PC-3 (cell line): Measurements from ENCODE around the gene NEU1. TPM values are rescaled to one million over a fixed set of nuclear protein-coding genes. Genes with fewer than 3 reads are reported as not detected.
"Not testable (repeated sequence)": the region's sequence is repeated elsewhere in the genome, so short reads cannot be mapped to it uniquely, and the experiment has no call there.

Experiments used
- ATAC-seq: fragments of 200-7000 bp; cut with Tn5 transposase; 2 replicates; pipeline ENCODE4 v1.9.1; 2020; ENCODE audit warnings: mild to moderate bottlenecking, moderate library complexity
- BruUV-seq: library from RNA; stranded (reverse); fragments of 400-500 nt; replicated peaks from 2 replicates; lab custom pipeline; 2021; lab: Mats Ljungman, UMichigan
- CTCF ChIA-PET: fragments of 300-600 bp; sonication (Branson Sonifier 250); formaldehyde crosslinking; loops from one replicate; lab custom pipeline; 2022; ENCODE audit warnings: antibody characterized with exemption; lab: Charles Lee
- POLR2A ChIA-PET: fragments of 300-600 bp; sonication (Branson Sonifier 250); formaldehyde crosslinking; loops from one replicate; lab custom pipeline; 2022; ENCODE audit warnings: antibody characterized with exemption; ENCODE audit not compliant: unreplicated experiment; lab: Charles Lee
- DNase-seq: peaks from one replicate; pipeline ENCODE4 v3.0.0-alpha.2; 2015
- H2AFZ ChIP-seq: fragments of 300-600 bp; sonication (generic); 2 replicates; pipeline ENCODE4 v1.6.0; 2016; ENCODE audit warnings: antibody characterized with exemption, low read length
- H3F3A ChIP-seq: fragments of 300-600 bp; sonication (generic); one replicate; pipeline ENCODE4 v1.6.0; 2017; ENCODE audit warnings: antibody characterized with exemption, low read length, control low read depth, mild to moderate bottlenecking; ENCODE audit not compliant: unreplicated experiment
- H3K27ac ChIP-seq: fragments of 300-600 bp; sonication (generic); 2 replicates; pipeline ENCODE4 v1.5.1; 2016; ENCODE audit warnings: mild to moderate bottlenecking, low read length
- H3K27me3 ChIP-seq: fragments of 300-600 bp; sonication (generic); 2 replicates; pipeline ENCODE4 v1.6.1; 2016; ENCODE audit warnings: low read length, mixed read lengths
- H3K36me3 ChIP-seq: fragments of 300-600 bp; sonication (generic); 2 replicates; pipeline ENCODE4 v1.6.1; 2016; ENCODE audit warnings: low read depth, mixed run types, low read length, mixed read lengths
- H3K4me1 ChIP-seq: fragments of 300-600 bp; sonication (generic); 2 replicates; pipeline ENCODE4 v1.5.1; 2016; ENCODE audit warnings: low read length; ENCODE audit not compliant: insufficient read depth
- H3K4me2 ChIP-seq: fragments of 300-600 bp; sonication (generic); 2 replicates; pipeline ENCODE4 v1.6.0; 2016; ENCODE audit warnings: low read length
- H3K4me3 ChIP-seq: fragments of 300-600 bp; sonication (generic); 2 replicates; pipeline ENCODE4 v1.5.1; 2016; ENCODE audit warnings: mild to moderate bottlenecking, low read length, mixed read lengths
- H3K79me2 ChIP-seq: fragments of 300-600 bp; sonication (generic); 2 replicates; pipeline ENCODE4 v1.6.1; 2017; ENCODE audit warnings: low read length, mixed read lengths
- H3K9ac ChIP-seq: fragments of 300-600 bp; sonication (generic); 2 replicates; pipeline ENCODE4 v1.6.0; 2016; ENCODE audit warnings: mild to moderate bottlenecking, low read length
- H3K9me2 ChIP-seq: fragments of 300-600 bp; sonication (generic); replicated peaks from 2 replicates; pipeline ENCODE4 v1.6.1; 2016; ENCODE audit warnings: mixed run types, low read length, mixed read lengths
- H3K9me3 ChIP-seq: fragments of 300-600 bp; sonication (generic); 2 replicates; pipeline ENCODE4 v1.6.1; 2016; ENCODE audit warnings: low read length, mixed read lengths
- H4K20me1 ChIP-seq: fragments of 300-600 bp; sonication (generic); 2 replicates; pipeline ENCODE4 v1.6.1; 2016; ENCODE audit warnings: low read length, mixed read lengths
- CTCF ChIP-seq: fragments of 300-600 bp; sonication (generic); conservative IDR thresholded peaks from 2 replicates; pipeline ENCODE4 v1.5.1; 2017; ENCODE audit warnings: antibody characterized with exemption, low read depth, mild to moderate bottlenecking, low read length
- EZH2 ChIP-seq: fragments of 300-600 bp; sonication (generic); IDR thresholded peaks from one replicate; pipeline ENCODE4 v1.6.1; 2017; ENCODE audit warnings: antibody characterized with exemption, mild to moderate bottlenecking, low read length; ENCODE audit not compliant: unreplicated experiment
- EZH2phosphoT487 ChIP-seq: fragments of 300-600 bp; sonication (generic); IDR thresholded peaks from 2 replicates; pipeline ENCODE4 v1.6.1; 2018; ENCODE audit warnings: mild to moderate bottlenecking, antibody characterized with exemption, low read length, borderline replicate concordance
- intact Hi-C: fragments of 100-400 bp; cut with micrococcal nuclease; formaldehyde crosslinking; loops from 2 replicates; pipeline ENCODE4 v1.9.0; 2023
- total RNA-seq: library from RNA; depleted of rRNA; stranded (reverse); fragments of >200 nt; gene quantifications from 2 replicates; pipeline ENCODE4 v1.2.3, GENCODE V29; 2014

NEU1 gene
- total RNA-seq, 1 experiment from 2014 or later, result 31.7 TPM

GRCh38 chr6:31821301-31822035 lies 41.2 kb downstream of the NEU1 start:
- CTCF ChIA-PET, result no interaction called here
- POLR2A ChIA-PET, result interaction anchor here (0.6 kb wide), 2 partner anchors 43 to 91 kb away, joined by 4 to 5 read pairs; no protein-coding TSS in a partner anchor
- intact Hi-C loops, result no loop called here
- Histone ChIP-seq H3K9me2 (no peaks in the 10 kb centered on the region), H3K4me2 (peak overlapping the region; percentile 91), H3K9ac (peak overlapping the region; percentile 81), H3K36me3 (no peaks in the 10 kb centered on the region), H2AFZ (peak overlapping the region; percentile 78), H3K4me3 (peak overlapping the region; percentile 73), H3F3A (peaks cover 13% of the 10 kb centered on the region), H3K27ac (peak overlapping the region; percentile 91), H3K79me2 (peaks cover 78% of the 10 kb centered on the region), H4K20me1 (peaks cover 29% of the 10 kb centered on the region), H3K4me1 (peaks cover 62% of the 10 kb centered on the region), H3K9me3 (no peaks in the 10 kb centered on the region), H3K27me3 (no peaks in the 10 kb centered on the region)
- ATAC-seq (peak; percentile 33), DNase-seq (peak; percentile 84)
- TSS peak; percentile 64 for BruUV-seq
- TF ChIP-seq CTCF (no peak), EZH2 (no peak), EZH2phosphoT487 (no peak)

- ATAC-seq, H3F3A ChIP-seq, H3K9me2 ChIP-seq, BruUV-seq, H3K9ac ChIP-seq, H3K27me3 ChIP-seq, DNase-seq, H3K9me3 ChIP-seq, CTCF ChIA-PET, intact Hi-C loops, H2AFZ ChIP-seq, H3K36me3 ChIP-seq: not testable (repeated sequence)
- Histone ChIP-seq H3K4me2 (peak overlapping the region; percentile 91), H3K79me2 (peaks cover 70% of the 10 kb centered on the region), H3K4me3 (peak overlapping the region; percentile 80), H4K20me1 (peaks cover 29% of the 10 kb centered on the region), H3K4me1 (peaks cover 52% of the 10 kb centered on the region), H3K27ac (peak overlapping the region; percentile 91)
- POLR2A ChIA-PET, result interaction anchor here (0.6 to 0.7 kb wide), 2 partner anchors 13 to 1133 kb away, joined by 5 to 14 read pairs; no protein-coding TSS in a partner anchor
Measured at GRCh38 chr6:31820399-31820798, 42.2 kb downstream of the NEU1 start.

GRCh38 chr6:31819871-31820299 lies 42.7 kb downstream of the NEU1 start:
- H2AFZ ChIP-seq, result no peak overlapping the region
- TF ChIP-seq CTCF, result no peak
- TF ChIP-seq EZH2, result no peak
- no peak for TF ChIP-seq EZH2phosphoT487
- H3F3A ChIP-seq, result peaks cover 7% of the 10 kb centered on the region
- no peak overlapping the region for H3K9ac ChIP-seq
- peak overlapping the region; percentile 5; the same call in 1 of the 2 replicates for H3K27ac ChIP-seq
- BruUV-seq, result no TSS peak
- H3K9me3 ChIP-seq, result no peaks in the 10 kb centered on the region
- intact Hi-C loops, result loop anchor here (5.0 kb wide), 1 partner anchor 83 kb away; the partner anchor contains the start of gene CLIC1
- H3K4me2 ChIP-seq, result peak overlapping the region; percentile 91
- no peaks in the 10 kb centered on the region for H3K9me2 ChIP-seq
- ChIA-PET POLR2A (interaction anchor here (0.6 to 0.7 kb wide), 2 partner anchors 13 to 1133 kb away, joined by 5 to 14 read pairs; no protein-coding TSS in a partner anchor), CTCF (no interaction called here)
- H3K4me3 ChIP-seq, result peak overlapping the region; percentile 80
- H3K79me2 ChIP-seq, result peaks cover 71% of the 10 kb centered on the region
- peaks cover 48% of the 10 kb centered on the region for H3K4me1 ChIP-seq
- peak; percentile 19 for DNase-seq
- H3K27me3 ChIP-seq, result no peaks in the 10 kb centered on the region
- ATAC-seq, result no peak
- H3K36me3 ChIP-seq, result no peaks in the 10 kb centered on the region
- peaks cover 29% of the 10 kb centered on the region for H4K20me1 ChIP-seq

GRCh38 chr6:31817929-31818511 lies 44.6 kb downstream of the NEU1 start:
- H3K9me3 ChIP-seq, ATAC-seq, H3F3A ChIP-seq, H3K9me2 ChIP-seq, H2AFZ ChIP-seq, H3K27me3 ChIP-seq, H3K36me3 ChIP-seq, BruUV-seq, CTCF ChIA-PET: not testable (repeated sequence)
- peak; percentile 47 for DNase-seq
- peaks cover 29% of the 10 kb centered on the region for H4K20me1 ChIP-seq
- peaks cover 62% of the 10 kb centered on the region for H3K79me2 ChIP-seq
- H3K9ac ChIP-seq, result peak overlapping the region; percentile 22
- peak overlapping the region; percentile 80 for H3K4me3 ChIP-seq
- peak overlapping the region; percentile 7; the same call in 1 of the 2 replicates for H3K27ac ChIP-seq
- POLR2A ChIA-PET, result interaction anchor here (0.6 to 1.4 kb wide), 2 partner anchors 9 to 157 kb away, joined by 7 to 11 read pairs; partner anchors contain the start of gene HSPA1B
- intact Hi-C loops, result loop anchor here (5.0 kb wide), 1 partner anchor 81 kb away; the partner anchor contains the start of gene CLIC1
- peaks cover 44% of the 10 kb centered on the region for H3K4me1 ChIP-seq
- peak overlapping the region; percentile 91 for H3K4me2 ChIP-seq
